Ovary (tissue), 3 donors: ENCODE results near the gene SLC39A12.

Experiments
- CTCF ChIP-seq, 3 donors: fragments of 450-650 bp in 2 of 3; fragments of 200-600 bp in 1 of 3; IDR thresholded peaks; one replicate each; pipeline versions ENCODE4 v1.5.1 to v1.8.0; 2016 to 2022; ENCODE audit warnings: antibody characterized with exemption in 3 of 3, mild to moderate bottlenecking in 1 of 3
- EP300 ChIP-seq: sonication (generic); formaldehyde crosslinking; IDR thresholded peaks from one replicate; pipeline ENCODE4 v1.6.1; 2017; ENCODE audit warnings: antibody characterized with exemption
- POLR2A ChIP-seq: fragments of 450-650 bp; IDR thresholded peaks from one replicate; pipeline ENCODE4 v1.6.1; 2017; ENCODE audit warnings: antibody characterized with exemption, mild to moderate bottlenecking, moderate library complexity
- donor health status: DM: no; HTN: no; CAD: no.

- TF ChIP-seq CTCF (IDR thresholded peaks at IDR 0.05) (no peak), POLR2A (no peak), EP300 (no peak)
Measured at GRCh38 chr10:17907641-17908040, 44.1 kb upstream of the SLC39A12 start.
